HK-2 (cell line): ENCODE results near the gene CS.

Experiments
- DNase-seq: peaks from one replicate; pipeline ENCODE4 v3.0.0-alpha.2; 2018; ENCODE audit not compliant: unreplicated experiment

CS gene

GRCh38 chr12:56247923-56248322 lies 52.2 kb downstream of the CS start:
- DNase-seq: no peak

GRCh38 chr12:56244494-56244893 lies 55.6 kb downstream of the CS start:
- no peak for DNase-seq

GRCh38 chr12:56243731-56244181 lies 56.4 kb downstream of the CS start:
- no peak for DNase-seq

- no peak for DNase-seq
Observed at GRCh38 chr12:56242986-56243385, 57.1 kb downstream of the CS start.

- no peak for DNase-seq
Observed at GRCh38 chr12:56241424-56242303, 58.5 kb downstream of the CS start.

- no peak for DNase-seq
Observed at GRCh38 chr12:56237552-56237951, 62.6 kb downstream of the CS start.

- DNase-seq: no peak
Observed at GRCh38 chr12:56236985-56237384, 63.1 kb downstream of the CS start.

GRCh38 chr12:56236091-56236490 lies 64.0 kb downstream of the CS start:
- DNase-seq: no peak

- no peak for DNase-seq
Observed at GRCh38 chr12:56234746-56235436, 65.2 kb downstream of the CS start.

- DNase-seq: no peak
Observed at GRCh38 chr12:56231184-56231582, 68.9 kb downstream of the CS start.

- DNase-seq: no peak
Observed at GRCh38 chr12:56230432-56231183, 69.5 kb downstream of the CS start.

GRCh38 chr12:56229916-56230431 lies 70.2 kb downstream of the CS start, which contains the start of gene SLC39A5:
Gene SLC39A5 (plus strand): TSS chr12:56230051. CDS start chr12:56231275, 1,224 bp downstream.
- DNase-seq: no peak

- no peak for DNase-seq
Observed at GRCh38 chr12:56229082-56229481, 71.0 kb downstream of the CS start.

- no peak for DNase-seq
Observed at GRCh38 chr12:56224954-56225353, 75.2 kb downstream of the CS start.

GRCh38 chr12:56224102-56224701 lies 75.9 kb downstream of the CS start, which contains the start of gene NABP2:
Gene NABP2 (plus strand): TSS chr12:56224342. CDS start chr12:56224857, 515 bp downstream.
- peak; percentile 99 for DNase-seq

GRCh38 chr12:56223571-56224101 lies 76.5 kb downstream of the CS start:
- DNase-seq: no peak

GRCh38 chr12:56222531-56222895 lies 77.6 kb downstream of the CS start:
- no peak for DNase-seq

- peak; percentile 97 for DNase-seq
Observed at GRCh38 chr12:56221757-56222530, 78.2 kb downstream of the CS start, which contains the start of gene RNF41. Gene RNF41 (minus strand): TSS chr12:56221922. CDS start chr12:56214047, 7,875 bp downstream.
